HFFc6 (cell line): ENCODE data around the gene UBE2R2. TPM values are rescaled to one million over a fixed set of nuclear protein-coding genes. Genes with fewer than 3 reads are reported as not detected.
"Not testable (repeated sequence)": the region's sequence is repeated elsewhere in the genome, so short reads cannot be mapped to it uniquely, and the experiment has no call there.

Source experiments
- DNase-seq: peaks from one replicate; pipeline ENCODE4 v3.0.0-alpha.2; 2018
- H3K27ac Mint-ChIP-seq: 2 replicates; pipeline ENCODE4 v1.8.0; 2020; ENCODE audit warnings: mild to moderate bottlenecking, mixed read lengths
- H3K27me3 Mint-ChIP-seq: 2 replicates; pipeline ENCODE4 v1.8.0; 2021; ENCODE audit warnings: mild to moderate bottlenecking, moderate library complexity, mixed read lengths; ENCODE audit not compliant: insufficient read depth
- H3K36me3 Mint-ChIP-seq: 2 replicates; pipeline ENCODE4 v1.8.0; 2021; ENCODE audit warnings: low read depth, mixed read lengths
- H3K4me1 Mint-ChIP-seq: 2 replicates; pipeline ENCODE4 v1.8.0; 2020; ENCODE audit warnings: low read depth, mixed read lengths
- H3K4me3 Mint-ChIP-seq: 2 replicates; pipeline ENCODE4 v1.8.0; 2020; ENCODE audit warnings: mild to moderate bottlenecking, moderate library complexity, mixed read lengths
- H3K9me3 Mint-ChIP-seq: 2 replicates; pipeline ENCODE4 v1.8.0; 2020; ENCODE audit warnings: mild to moderate bottlenecking, mixed read lengths
- CTCF ChIP-seq: fragments of 200-600 bp; sonication (generic); IDR thresholded peaks from 2 replicates; pipeline ENCODE4 v1.5.0; 2021; ENCODE audit warnings: antibody characterized with exemption, mild to moderate bottlenecking
- total RNA-seq, 6 experiments: library from RNA; stranded (reverse); fragmentation: NEBNext Ultra II Directional; extraction: Animal tissue kit (Norgen Biotek cat#: 25700); gene quantifications; 2 replicates in 1 of 6; 3 replicates in 5 of 6; pipeline ENCODE4 v1.2.3, GENCODE V29; 2021

UBE2R2 gene
- total RNA-seq, 6 experiments from 2014 or later: 39.7 to 49.3 (median 46.6) TPM

GRCh38 chr9:33860200-33860871 lies 43.4 kb downstream of the UBE2R2 start:
- peak overlapping the region; percentile 10 for H3K27ac Mint-ChIP-seq
- H3K27me3 Mint-ChIP-seq: no peaks in the 10 kb centered on the region
- DNase-seq: no peak
- peak; percentile 48 for TF ChIP-seq CTCF
- no peaks in the 10 kb centered on the region for H3K9me3 Mint-ChIP-seq
- no peak overlapping the region for H3K4me3 Mint-ChIP-seq
- H3K36me3 Mint-ChIP-seq: no peaks in the 10 kb centered on the region; the same call in 1 of the 2 replicates
- peaks cover 52% of the 10 kb centered on the region for H3K4me1 Mint-ChIP-seq

GRCh38 chr9:33861917-33862453 lies 45.0 kb downstream of the UBE2R2 start:
- no peaks in the 10 kb centered on the region for H3K9me3 Mint-ChIP-seq
- peaks cover 51% of the 10 kb centered on the region for H3K4me1 Mint-ChIP-seq
- no peak overlapping the region for H3K27ac Mint-ChIP-seq
- H3K27me3 Mint-ChIP-seq: no peaks in the 10 kb centered on the region
- no peaks in the 10 kb centered on the region; the same call in 1 of the 2 replicates for H3K36me3 Mint-ChIP-seq
- no peak overlapping the region for H3K4me3 Mint-ChIP-seq
- no peak for DNase-seq
- no peak for TF ChIP-seq CTCF

GRCh38 chr9:33863027-33863426 lies 46.1 kb downstream of the UBE2R2 start:
- H3K9me3 Mint-ChIP-seq, DNase-seq, H3K36me3 Mint-ChIP-seq, H3K4me3 Mint-ChIP-seq, H3K27me3 Mint-ChIP-seq, H3K27ac Mint-ChIP-seq: not testable (repeated sequence)
- peaks cover 56% of the 10 kb centered on the region for H3K4me1 Mint-ChIP-seq

- Mint-ChIP-seq H3K4me1 (peaks cover 35% of the 10 kb centered on the region), H3K4me3 (no peak overlapping the region)
These were observed 50.9 kb downstream of the UBE2R2 start for GRCh38 chr9:33867747-33868439.

GRCh38 chr9:33868440-33868973 lies 51.5 kb downstream of the UBE2R2 start:
- H3K4me3 Mint-ChIP-seq: no peak overlapping the region
- peaks cover 35% of the 10 kb centered on the region for H3K4me1 Mint-ChIP-seq
- DNase-seq: no peak
- H3K27me3 Mint-ChIP-seq: no peaks in the 10 kb centered on the region
- H3K27ac Mint-ChIP-seq: peak overlapping the region; percentile 9
- TF ChIP-seq CTCF: no peak
- H3K9me3 Mint-ChIP-seq: no peaks in the 10 kb centered on the region
- H3K36me3 Mint-ChIP-seq: no peaks in the 10 kb centered on the region; the same call in 1 of the 2 replicates

More at GRCh38 chr9:33867747-33868439, 50.9 kb downstream of the UBE2R2 start:
- peak; percentile 11 for DNase-seq
- no peak for TF ChIP-seq CTCF
- H3K27me3 Mint-ChIP-seq: no peaks in the 10 kb centered on the region
- no peaks in the 10 kb centered on the region; the same call in 1 of the 2 replicates for H3K36me3 Mint-ChIP-seq
- peak overlapping the region; percentile 66 for H3K27ac Mint-ChIP-seq
- no peaks in the 10 kb centered on the region for H3K9me3 Mint-ChIP-seq

- H3K4me3 Mint-ChIP-seq, DNase-seq, H3K27ac Mint-ChIP-seq, H3K9me3 Mint-ChIP-seq, H3K36me3 Mint-ChIP-seq, H3K27me3 Mint-ChIP-seq: not testable (repeated sequence)
- peaks cover 35% of the 10 kb centered on the region for H3K4me1 Mint-ChIP-seq
These were observed 52.3 kb downstream of the UBE2R2 start for GRCh38 chr9:33869243-33869642.
